CD14-positive monocyte (primary cell): ENCODE measurements around the gene PLA2G6. TPM values are rescaled to one million over a fixed set of nuclear protein-coding genes. Genes with fewer than 3 reads are reported as not detected.

Experiments used
- DNase-seq, 3 donors: peaks; one replicate each; pipeline ENCODE4 v3.0.0-alpha.2; 2011 to 2022
- H2AFZ ChIP-seq: 2 replicates; pipeline ENCODE4 v1.6.0; 2012; ENCODE audit warnings: mild to moderate bottlenecking, low read depth, low read length, inconsistent platforms; ENCODE audit not compliant: insufficient read depth, poor library complexity, severe bottlenecking
- H3K27ac ChIP-seq, 2 donors: 1 replicate in 1 of 2; 2 replicates in 1 of 2; pipeline ENCODE4 v1.5.1; 2012 to 2013; ENCODE audit warnings: low read length in 2 of 2, control low read depth in 1 of 2, inconsistent platforms in 1 of 2, low read depth in 1 of 2, mild to moderate bottlenecking in 1 of 2
- H3K27me3 ChIP-seq, 2 donors: one replicate each; pipeline versions ENCODE4 v1.6.0 to v1.6.1; 2011 to 2013; ENCODE audit warnings: low read length in 2 of 2; ENCODE audit not compliant: control insufficient read depth in 2 of 2, insufficient read depth in 2 of 2
- H3K36me3 ChIP-seq, 2 donors: replicated peaks in 1 of 2; 1 replicate in 1 of 2; 2 replicates in 1 of 2; pipeline versions ENCODE4 v1.5.1 to v1.6.1; 2012 to 2013; ENCODE audit warnings: low read length in 2 of 2, control low read depth in 1 of 2, inconsistent platforms in 1 of 2, mild to moderate bottlenecking in 1 of 2; ENCODE audit not compliant: insufficient read depth in 2 of 2, control insufficient read depth in 1 of 2
- H3K4me1 ChIP-seq, 2 donors: 1 replicate in 1 of 2; 2 replicates in 1 of 2; pipeline versions ENCODE4 v1.5.1 to v1.6.1; 2012 to 2013; ENCODE audit warnings: low read length in 2 of 2, control low read depth in 1 of 2, inconsistent platforms in 1 of 2, mild to moderate bottlenecking in 1 of 2, moderate library complexity in 1 of 2; ENCODE audit not compliant: insufficient read depth in 2 of 2, control insufficient read depth in 1 of 2
- H3K4me2 ChIP-seq: replicated peaks from 2 replicates; pipeline ENCODE3; 2012; ENCODE audit warnings: low read length, moderate library complexity, mild to moderate bottlenecking; ENCODE audit not compliant: poor library complexity, severe bottlenecking; ENCODE audit errors: extremely low read depth
- H3K4me3 ChIP-seq, 3 experiments: fragments of 200-600 bp in 1 of 3; sonication (generic) in 1 of 3; replicated peaks in 1 of 3; 1 replicate in 2 of 3; 2 replicates in 1 of 3; pipeline ENCODE4 v1.5.1; 2011 to 2013; ENCODE audit warnings: low read length in 3 of 3, mild to moderate bottlenecking in 3 of 3, control low read depth in 2 of 3, low read depth in 2 of 3, inconsistent platforms in 1 of 3, moderate library complexity in 1 of 3
- H3K79me2 ChIP-seq: 2 replicates; pipeline ENCODE4 v1.6.0; 2012; ENCODE audit warnings: mild to moderate bottlenecking, control low read depth, inconsistent platforms, low read length, moderate library complexity; ENCODE audit not compliant: insufficient read depth
- H3K9ac ChIP-seq: 2 replicates; pipeline ENCODE4 v1.6.0; 2017; ENCODE audit warnings: low read length, mild to moderate bottlenecking; ENCODE audit not compliant: insufficient read depth, poor library complexity, severe bottlenecking
- H3K9me3 ChIP-seq, 2 donors: replicated peaks in 1 of 2; 1 replicate in 1 of 2; 2 replicates in 1 of 2; pipeline versions ENCODE4 v1.5.1 to v1.6.1; 2012 to 2013; ENCODE audit warnings: low read length in 2 of 2, control low read depth in 1 of 2; ENCODE audit not compliant: control insufficient read depth in 1 of 2, insufficient read depth in 1 of 2
- H4K20me1 ChIP-seq: 2 replicates; pipeline ENCODE4 v1.6.0; 2012; ENCODE audit warnings: mild to moderate bottlenecking, low read length, control low read depth, moderate library complexity; ENCODE audit not compliant: insufficient read depth
- H3K27ac Mint-ChIP-seq, 7 donors: one replicate each; pipeline ENCODE4 v1.8.0; 2020; ENCODE audit warnings: mild to moderate bottlenecking in 7 of 7, mixed read lengths in 7 of 7, moderate library complexity in 6 of 7, inconsistent platforms in 2 of 7
- H3K27me3 Mint-ChIP-seq, 3 donors: one replicate each; pipeline ENCODE4 v1.8.0; 2021 to 2022; ENCODE audit warnings: low read depth in 3 of 3, mild to moderate bottlenecking in 3 of 3, mixed read lengths in 3 of 3, moderate library complexity in 3 of 3, inconsistent platforms in 1 of 3
- H3K36me3 Mint-ChIP-seq, 2 donors: one replicate each; pipeline ENCODE4 v1.8.0; 2020; ENCODE audit warnings: mixed read lengths in 2 of 2, inconsistent platforms in 1 of 2, mild to moderate bottlenecking in 1 of 2
- H3K4me1 Mint-ChIP-seq: one replicate; pipeline ENCODE4 v1.8.0; 2020; ENCODE audit warnings: mild to moderate bottlenecking, mixed read lengths
- H3K4me3 Mint-ChIP-seq, 2 donors: one replicate each; pipeline ENCODE4 v1.8.0; 2020; ENCODE audit warnings: mild to moderate bottlenecking in 2 of 2, mixed read lengths in 2 of 2, moderate library complexity in 1 of 2
- H3K9me3 Mint-ChIP-seq, 7 donors: one replicate each; pipeline ENCODE4 v1.8.0; 2020 to 2022; ENCODE audit warnings: mixed read lengths in 7 of 7, mild to moderate bottlenecking in 6 of 7, moderate library complexity in 6 of 7, inconsistent platforms in 2 of 7
- WGBS: methylation state at CpG from one replicate; pipeline ENCODE4 v1.1.5; 2013; ENCODE audit warnings: missing lambda C conversion rate; ENCODE audit not compliant: insufficient coverage; 5-methylcytosine and 5-hydroxymethylcytosine counted together
- intact Hi-C, 2 donors: fragments of 100-400 bp; cut with micrococcal nuclease; formaldehyde crosslinking; loops; one replicate each; pipeline versions ENCODE4 v1.15.0 to v1.15.1; 2023
- polyA plus RNA-seq, 3 donors: library from polyadenylated mRNA; depleted of rRNA in 1 of 3; unstranded in 2 of 3; stranded (reverse) in 1 of 3; fragments of 300-500 nt in 2 of 3; fragments of >200 nt in 1 of 3; fragmentation: Illumina TruSeq in 2 of 3; gene quantifications; 1 replicate in 2 of 3; 2 replicates in 1 of 3; pipeline ENCODE4 v1.2.3, GENCODE V29; 2012 to 2021
- TF ChIP-seq, protein P1 (sequence below): fragments of 200-600 bp; IDR thresholded peaks from one replicate; pipeline ENCODE4 v1.8.0; 2022; ENCODE audit warnings: antibody characterized with exemption, mild to moderate bottlenecking

The PLA2G6 gene
- polyA plus RNA-seq, 3 donors, result 0.43 to 8.3 (median 0.62) TPM

DNA sequence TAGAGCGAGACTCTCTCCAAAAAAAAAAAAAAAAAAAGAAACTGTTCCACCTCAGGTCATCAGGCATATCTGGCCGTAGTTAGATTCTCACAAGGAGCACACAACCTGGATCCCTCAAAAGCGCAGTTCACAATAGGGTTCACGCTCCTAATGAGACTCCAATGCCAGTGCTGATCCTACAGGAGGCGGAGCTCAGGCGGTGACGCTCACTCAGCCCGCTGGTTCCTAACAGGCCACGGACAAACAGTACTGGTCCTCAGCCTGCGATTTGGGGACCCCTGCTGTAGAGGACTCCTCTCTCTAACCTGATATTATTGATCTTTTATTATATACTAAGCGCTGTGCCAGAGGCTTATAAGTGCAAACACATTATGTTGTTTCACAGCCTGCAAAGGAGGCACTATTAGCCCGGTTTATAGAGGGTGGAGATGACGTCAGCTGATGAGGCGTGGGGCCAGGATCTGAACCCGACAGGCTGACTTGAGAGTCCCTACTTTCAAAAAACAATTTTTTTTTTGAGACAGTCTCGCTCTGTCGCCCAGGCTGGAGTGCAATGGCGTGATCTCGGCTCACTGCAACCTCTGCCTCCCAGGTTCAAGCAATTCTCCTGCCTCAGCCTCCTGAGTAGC is 15.3 kb upstream of the PLA2G6 start:
- no peak overlapping the region for H2AFZ ChIP-seq
- H3K9me3 ChIP-seq, result no peaks in the 10 kb centered on the region
- no peak for DNase-seq
- no peak overlapping the region for H3K4me2 ChIP-seq
- 98% methylated on average over 12 of the region's 19 CpGs for WGBS
- no peaks in the 10 kb centered on the region for H4K20me1 ChIP-seq
- Mint-ChIP-seq H3K27me3 (peaks cover 8 to 12% (median 10%) of the 10 kb centered on the region in 3 donors), H3K4me1 (peaks cover 38% of the 10 kb centered on the region), H3K27ac (no peak overlapping the region), H3K36me3 (no peaks in the 10 kb centered on the region), H3K4me3 (no peak overlapping the region), H3K9me3 (peaks cover 0 to 5% (median 0%) of the 10 kb centered on the region in 7 donors)
- H3K36me3 ChIP-seq, result no peaks in the 10 kb centered on the region
- TF ChIP-seq, protein P1, sequence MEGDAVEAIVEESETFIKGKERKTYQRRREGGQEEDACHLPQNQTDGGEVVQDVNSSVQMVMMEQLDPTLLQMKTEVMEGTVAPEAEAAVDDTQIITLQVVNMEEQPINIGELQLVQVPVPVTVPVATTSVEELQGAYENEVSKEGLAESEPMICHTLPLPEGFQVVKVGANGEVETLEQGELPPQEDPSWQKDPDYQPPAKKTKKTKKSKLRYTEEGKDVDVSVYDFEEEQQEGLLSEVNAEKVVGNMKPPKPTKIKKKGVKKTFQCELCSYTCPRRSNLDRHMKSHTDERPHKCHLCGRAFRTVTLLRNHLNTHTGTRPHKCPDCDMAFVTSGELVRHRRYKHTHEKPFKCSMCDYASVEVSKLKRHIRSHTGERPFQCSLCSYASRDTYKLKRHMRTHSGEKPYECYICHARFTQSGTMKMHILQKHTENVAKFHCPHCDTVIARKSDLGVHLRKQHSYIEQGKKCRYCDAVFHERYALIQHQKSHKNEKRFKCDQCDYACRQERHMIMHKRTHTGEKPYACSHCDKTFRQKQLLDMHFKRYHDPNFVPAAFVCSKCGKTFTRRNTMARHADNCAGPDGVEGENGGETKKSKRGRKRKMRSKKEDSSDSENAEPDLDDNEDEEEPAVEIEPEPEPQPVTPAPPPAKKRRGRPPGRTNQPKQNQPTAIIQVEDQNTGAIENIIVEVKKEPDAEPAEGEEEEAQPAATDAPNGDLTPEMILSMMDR, result no peak
- no peaks in the 10 kb centered on the region for H3K79me2 ChIP-seq
- intact Hi-C loops, result no loop called here
- no peak overlapping the region for H3K9ac ChIP-seq
- no peak overlapping the region for H3K27ac ChIP-seq
- no peak overlapping the region for H3K4me3 ChIP-seq
- no peaks in the 10 kb centered on the region for H3K27me3 ChIP-seq
- peaks cover 27 to 58% of the 10 kb centered on the region in 2 donors for H3K4me1 ChIP-seq

DNA sequence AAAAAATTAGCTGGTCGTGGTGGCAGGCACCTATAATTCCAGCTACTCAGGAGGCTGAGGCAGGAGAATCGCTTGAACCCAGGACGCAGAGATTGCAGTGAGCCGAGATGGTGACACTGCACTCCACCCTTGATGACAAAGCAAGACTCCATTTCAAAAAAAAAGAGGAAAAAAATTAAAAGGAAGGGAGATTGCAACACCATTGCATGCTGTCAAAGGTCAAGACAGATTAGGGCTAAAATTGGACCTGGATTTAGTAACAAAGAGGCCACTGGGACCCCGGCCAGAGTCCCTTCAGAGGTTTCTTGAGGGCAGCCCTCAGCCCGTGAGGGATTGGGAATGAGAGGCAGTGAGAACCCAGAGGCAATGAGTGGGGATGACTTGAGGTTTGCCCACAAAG is 11.9 kb upstream of the PLA2G6 start:
- peaks cover 0 to 3% (median 2%) of the 10 kb centered on the region in 3 donors for H3K27me3 Mint-ChIP-seq
- H3K36me3 Mint-ChIP-seq, result no peaks in the 10 kb centered on the region
- H3K4me3 Mint-ChIP-seq, result peak overlapping the region in 1 of 2 donors; percentile 77
- H3K79me2 ChIP-seq, result no peaks in the 10 kb centered on the region
- DNase-seq, result peak; percentile 74 to 84 (median 82)
- H3K27ac Mint-ChIP-seq, result peak overlapping the region; percentile 89 to 97 (median 95)
- H3K4me2 ChIP-seq, result peak overlapping the region; percentile 63
- no peaks in the 10 kb centered on the region for H3K27me3 ChIP-seq
- H3K9me3 Mint-ChIP-seq, result peaks cover 0 to 5% (median 0%) of the 10 kb centered on the region in 7 donors
- peaks cover 22 to 37% of the 10 kb centered on the region in 2 donors for H3K4me1 ChIP-seq
- no peaks in the 10 kb centered on the region for H4K20me1 ChIP-seq
- peaks cover 31% of the 10 kb centered on the region for H3K4me1 Mint-ChIP-seq
- peak overlapping the region; percentile 66 for H2AFZ ChIP-seq
- no peaks in the 10 kb centered on the region for H3K9me3 ChIP-seq
- intact Hi-C loops, result no loop called here
- H3K9ac ChIP-seq, result peak overlapping the region; percentile 15
- H3K4me3 ChIP-seq, result no peak overlapping the region
- TF ChIP-seq, protein P1, result no peak
- 0% methylated on average over 2 of the region's 6 CpGs for WGBS
- H3K27ac ChIP-seq, result peak overlapping the region; percentile 52 to 84
- H3K36me3 ChIP-seq, result no peaks in the 10 kb centered on the region
